Peyer's patch (tissue), 4 donors: ENCODE data around the gene UIMC1.

Source experiments
- CTCF ChIP-seq, 6 experiments: fragments of 450-650 bp in 4 of 6; fragments of 200-600 bp in 2 of 6; sonication (generic) in 1 of 6; IDR thresholded peaks; one replicate each; pipeline ENCODE4 v1.5.1; 2017 to 2019; ENCODE audit warnings: antibody characterized with exemption in 6 of 6, mild to moderate bottlenecking in 3 of 6, moderate library complexity in 1 of 6
- POLR2A ChIP-seq, 2 donors: fragments of 450-650 bp; IDR thresholded peaks; one replicate each; pipeline ENCODE4 v1.5.1; 2017; ENCODE audit warnings: antibody characterized with exemption in 2 of 2, mild to moderate bottlenecking in 2 of 2, moderate library complexity in 2 of 2

- TF ChIP-seq CTCF (IDR thresholded peaks at IDR 0.05), result no peak
- TF ChIP-seq POLR2A (IDR thresholded peaks at IDR 0.05), result no peak
Measured at GRCh38 chr5:176877793-176878331, 128.7 kb downstream of the UIMC1 start.
